Measurements from ENCODE around the gene PSKH1.

- no peak for TF ChIP-seq POLR2AphosphoS5 (IDR thresholded peaks at IDR 0.05; ENCODE audit: borderline replicate concordance, low read depth, low read length)
- no peak for TF ChIP-seq EZH2 (IDR thresholded peaks at IDR 0.05)
These were observed 19.4 kb upstream of the PSKH1 start for GRCh38 chr16:67873435-67874370.
